ENCODE results near the gene GNPTG. TPM values are rescaled to one million over a fixed set of nuclear protein-coding genes. Genes with fewer than 3 reads are reported as not detected.
A peak's percentile ranks its signal among the peaks of the same experiment; 100 is the strongest.

Gene GNPTG
- total and polyA plus RNA-seq, 9 donors, result 37.6 to 46.8 (median 40.3) TPM

DNA sequence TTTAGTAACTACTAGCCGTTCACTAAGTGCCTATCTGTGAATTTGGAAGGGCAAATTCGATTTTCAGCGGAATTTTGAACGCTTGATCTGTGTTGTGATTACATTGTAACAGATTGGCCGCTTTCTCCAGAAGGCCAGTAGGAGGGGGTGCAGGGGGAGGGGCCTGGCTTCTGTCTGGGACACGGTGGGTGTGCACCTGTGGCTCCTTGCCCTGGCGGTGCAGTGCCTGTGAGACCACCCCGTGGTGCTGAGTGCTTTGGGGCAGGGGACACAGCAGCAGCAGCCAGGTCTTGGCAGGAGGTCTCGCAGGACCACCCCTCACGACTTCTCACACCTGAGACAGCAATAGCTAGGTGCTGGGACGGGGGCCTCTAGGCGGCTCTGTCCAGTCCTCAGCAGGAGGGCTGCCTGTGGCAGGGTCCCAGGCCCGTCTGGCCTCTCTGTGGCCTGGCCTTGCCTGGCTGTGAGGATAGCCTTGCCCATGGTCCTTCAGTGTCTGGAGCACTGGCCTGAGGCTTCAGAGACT lies 40.5 kb upstream of the GNPTG start:
- WGBS (ENCODE audit: insufficient coverage), result 15% methylated on average over 12 of the region's 13 CpGs
- peaks cover 31% of the 10 kb centered on the region for H3K4me1 ChIP-seq (ENCODE audit: control insufficient read depth, insufficient read depth, low read length)
- H3K4me3 ChIP-seq (ENCODE audit: low read length), result peak overlapping the region; percentile 80
- H3K27ac ChIP-seq (ENCODE audit: low read length), result no peak overlapping the region
- H3K36me3 ChIP-seq (ENCODE audit: control insufficient read depth, insufficient read depth, low read length), result peaks cover 40% of the 10 kb centered on the region
- no peaks in the 10 kb centered on the region for H3K9me3 ChIP-seq (replicated peaks; ENCODE audit: control insufficient read depth, low read depth, low read length)
- H3K27me3 ChIP-seq (ENCODE audit: control insufficient read depth, insufficient read depth, low read length), result no peaks in the 10 kb centered on the region
- no peak for DNase-seq

DNA sequence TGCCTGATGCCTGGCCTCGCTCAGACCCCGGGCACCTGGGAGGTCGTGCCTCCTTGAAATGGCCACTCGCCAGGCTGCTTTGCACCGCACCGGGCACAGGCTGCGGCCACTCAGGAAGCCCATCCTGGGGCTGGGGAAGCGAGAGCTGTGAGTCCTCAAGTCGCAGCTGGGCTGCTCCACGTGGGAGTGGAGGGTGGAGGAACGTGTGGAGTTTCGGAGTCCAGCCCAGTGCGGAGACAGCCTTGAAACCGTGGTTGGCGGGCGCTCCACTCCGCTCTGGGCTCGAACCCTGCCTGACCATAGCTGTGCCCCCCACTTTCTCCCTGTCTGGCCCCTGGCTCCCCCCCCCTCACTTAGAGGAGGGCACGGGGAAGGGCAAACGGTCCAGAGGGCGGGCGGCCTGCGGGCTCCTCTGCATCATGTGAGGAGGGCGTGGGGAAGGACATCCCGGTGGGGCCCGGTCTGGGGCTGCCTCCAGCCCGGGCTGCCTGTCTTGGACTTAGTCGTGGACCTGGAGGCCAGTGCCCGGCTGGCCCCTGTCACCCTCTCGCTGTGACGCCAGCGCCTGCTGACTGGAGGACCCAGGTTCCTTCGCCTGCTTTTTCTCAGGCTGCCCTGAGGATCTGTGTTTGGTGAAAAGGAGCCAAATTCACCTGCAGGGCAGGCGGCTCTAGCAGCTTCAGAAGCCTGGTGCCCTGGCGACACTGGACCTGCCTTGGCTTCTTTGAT lies 39.8 kb upstream of the GNPTG start:
- Histone ChIP-seq H3K27ac (ENCODE audit: low read length) (peak overlapping the region; percentile 20), H3K9me3 (replicated peaks; ENCODE audit: control insufficient read depth, low read depth, low read length) (no peaks in the 10 kb centered on the region), H3K4me3 (ENCODE audit: low read length) (peak overlapping the region; percentile 80), H3K36me3 (ENCODE audit: control insufficient read depth, insufficient read depth, low read length) (peaks cover 46% of the 10 kb centered on the region), H3K27me3 (ENCODE audit: control insufficient read depth, insufficient read depth, low read length) (no peaks in the 10 kb centered on the region), H3K4me1 (ENCODE audit: control insufficient read depth, insufficient read depth, low read length) (peaks cover 31% of the 10 kb centered on the region)
- 26% methylated on average over 33 of the region's 35 CpGs for WGBS (ENCODE audit: insufficient coverage)
- DNase-seq, result no peak

DNA sequence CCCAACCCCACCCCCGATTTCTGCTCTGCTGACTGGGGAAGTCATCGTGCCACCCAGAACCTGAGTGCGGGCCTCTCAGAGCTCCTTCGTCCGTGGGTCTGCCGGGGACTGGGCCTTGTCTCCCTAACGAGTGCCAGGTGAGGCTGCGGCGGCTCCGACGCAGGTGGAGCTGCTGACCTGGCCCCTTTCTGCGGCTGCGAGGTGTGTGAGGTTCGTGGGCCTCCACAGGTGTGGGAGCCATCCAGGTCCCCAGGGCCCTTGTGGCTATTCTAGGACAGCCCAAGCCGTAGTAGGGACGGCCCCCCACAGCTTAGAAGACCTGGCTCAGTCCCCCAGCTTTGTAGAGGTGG lies 39.3 kb upstream of the GNPTG start:
- no peak for DNase-seq
- Histone ChIP-seq H3K4me1 (ENCODE audit: control insufficient read depth, insufficient read depth, low read length) (peaks cover 31% of the 10 kb centered on the region), H3K4me3 (ENCODE audit: low read length) (no peak overlapping the region), H3K9me3 (replicated peaks; ENCODE audit: control insufficient read depth, low read depth, low read length) (no peaks in the 10 kb centered on the region), H3K27ac (ENCODE audit: low read length) (no peak overlapping the region), H3K36me3 (ENCODE audit: control insufficient read depth, insufficient read depth, low read length) (peaks cover 51% of the 10 kb centered on the region), H3K27me3 (ENCODE audit: control insufficient read depth, insufficient read depth, low read length) (no peaks in the 10 kb centered on the region)
- WGBS (ENCODE audit: insufficient coverage), result 51% methylated on average over 10 of the region's 16 CpGs

DNA sequence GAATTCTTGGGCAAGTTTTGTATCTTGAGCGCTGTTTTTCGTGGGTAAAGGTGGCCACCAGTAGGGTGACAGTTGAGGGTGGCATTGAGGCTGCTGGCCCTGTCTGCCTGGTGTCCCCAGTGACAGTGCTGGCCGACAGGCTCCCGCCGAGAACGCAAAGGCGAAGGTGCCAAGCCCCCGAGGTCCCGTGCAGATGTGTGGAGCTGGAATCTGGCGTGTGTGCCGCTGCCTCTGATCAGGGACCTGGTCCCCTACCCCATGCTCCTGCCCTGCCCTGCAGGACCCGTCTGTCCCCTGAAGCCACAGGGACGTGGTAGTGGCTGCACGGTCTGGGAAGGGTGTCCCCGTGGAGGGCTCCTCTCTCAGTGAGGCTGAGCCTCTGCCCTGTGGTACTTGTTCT lies 38.8 kb upstream of the GNPTG start:
- WGBS (ENCODE audit: insufficient coverage), result 80% methylated on average over 15 of the region's 15 CpGs
- Histone ChIP-seq H3K27me3 (ENCODE audit: control insufficient read depth, insufficient read depth, low read length) (no peaks in the 10 kb centered on the region), H3K4me1 (ENCODE audit: control insufficient read depth, insufficient read depth, low read length) (peaks cover 31% of the 10 kb centered on the region), H3K27ac (ENCODE audit: low read length) (no peak overlapping the region), H3K9me3 (replicated peaks; ENCODE audit: control insufficient read depth, low read depth, low read length) (no peaks in the 10 kb centered on the region), H3K36me3 (ENCODE audit: control insufficient read depth, insufficient read depth, low read length) (peaks cover 56% of the 10 kb centered on the region), H3K4me3 (ENCODE audit: low read length) (no peak overlapping the region)
- no peak for DNase-seq

DNA sequence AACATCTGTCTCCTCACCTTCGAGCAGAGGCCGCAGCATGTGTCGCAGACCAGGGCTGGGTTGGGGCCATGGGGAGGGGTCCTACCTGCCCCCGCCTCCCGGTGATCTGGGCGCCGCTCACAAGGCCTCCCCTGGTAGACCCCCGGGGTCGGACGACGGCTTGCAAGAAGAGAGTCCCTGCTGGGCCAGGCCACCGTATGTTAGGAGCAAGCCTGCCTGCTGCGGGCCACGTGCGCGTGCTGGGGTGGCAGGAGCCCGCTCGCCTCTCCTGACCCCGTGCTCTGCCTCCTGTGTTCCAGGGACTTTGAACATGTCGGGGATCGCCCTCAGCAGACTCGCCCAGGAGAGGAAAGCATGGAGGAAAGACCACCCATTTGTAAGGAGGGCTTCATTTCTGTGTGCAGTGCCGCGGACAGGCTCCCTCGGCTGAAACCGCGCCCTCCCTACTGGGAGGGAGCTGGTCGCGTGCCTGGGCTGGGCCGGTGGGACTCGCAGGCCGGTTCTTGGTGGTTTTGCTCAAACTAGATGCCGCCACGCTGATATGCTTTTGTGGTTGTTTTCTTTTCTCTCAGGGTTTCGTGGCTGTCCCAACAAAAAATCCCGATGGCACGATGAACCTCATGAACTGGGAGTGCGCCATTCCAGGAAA lies 37.9 kb upstream of the GNPTG start:
- Histone ChIP-seq H3K4me3 (ENCODE audit: low read length) (no peak overlapping the region), H3K27ac (ENCODE audit: low read length) (no peak overlapping the region), H3K27me3 (ENCODE audit: control insufficient read depth, insufficient read depth, low read length) (no peaks in the 10 kb centered on the region), H3K36me3 (ENCODE audit: control insufficient read depth, insufficient read depth, low read length) (peaks cover 65% of the 10 kb centered on the region), H3K4me1 (ENCODE audit: control insufficient read depth, insufficient read depth, low read length) (peaks cover 29% of the 10 kb centered on the region), H3K9me3 (replicated peaks; ENCODE audit: control insufficient read depth, low read depth, low read length) (no peaks in the 10 kb centered on the region)
- DNase-seq, result no peak
- WGBS (ENCODE audit: insufficient coverage), result 85% methylated on average over 34 of the region's 38 CpGs

DNA sequence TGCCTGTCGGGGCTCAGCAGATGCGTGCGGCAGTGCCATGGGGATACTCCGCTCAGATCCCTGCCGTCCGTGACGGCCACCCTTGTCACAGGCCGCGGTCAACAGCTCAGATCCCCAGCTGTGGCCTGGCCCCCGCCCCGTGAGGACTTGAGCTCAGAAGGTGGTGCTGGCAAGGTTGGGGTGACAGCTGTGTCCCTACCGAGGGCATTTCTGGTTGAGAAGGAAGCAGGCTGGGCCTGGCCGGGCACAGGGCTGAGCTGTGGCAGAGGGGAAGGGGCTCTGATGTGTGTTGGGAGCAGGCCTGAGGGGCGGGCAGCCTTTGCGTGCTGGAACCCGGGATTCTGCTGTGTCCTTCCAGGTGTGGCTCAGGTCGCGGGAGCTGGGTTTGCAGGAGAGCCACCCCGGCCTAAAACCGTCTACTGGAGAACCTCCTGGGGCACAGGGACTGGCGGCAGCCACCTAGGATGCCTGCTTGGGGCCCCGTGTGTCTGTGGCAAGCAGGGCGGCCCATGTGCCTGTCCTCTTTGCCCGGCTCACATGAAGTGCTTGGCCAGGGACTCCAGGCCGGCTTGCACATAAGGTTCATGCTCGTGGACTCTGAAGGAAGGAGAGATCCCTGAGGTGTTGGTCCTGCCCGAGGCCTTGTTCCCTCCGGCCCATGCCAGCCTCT lies 37.2 kb upstream of the GNPTG start:
- no peaks in the 10 kb centered on the region for H3K9me3 ChIP-seq (replicated peaks; ENCODE audit: control insufficient read depth, low read depth, low read length)
- peaks cover 72% of the 10 kb centered on the region for H3K36me3 ChIP-seq (ENCODE audit: control insufficient read depth, insufficient read depth, low read length)
- DNase-seq, result no peak
- no peak overlapping the region for H3K27ac ChIP-seq (ENCODE audit: low read length)
- 82% methylated on average over 23 of the region's 28 CpGs for WGBS (ENCODE audit: insufficient coverage)
- peaks cover 29% of the 10 kb centered on the region for H3K4me1 ChIP-seq (ENCODE audit: control insufficient read depth, insufficient read depth, low read length)
- H3K27me3 ChIP-seq (ENCODE audit: control insufficient read depth, insufficient read depth, low read length), result no peaks in the 10 kb centered on the region
- H3K4me3 ChIP-seq (ENCODE audit: low read length), result no peak overlapping the region

DNA sequence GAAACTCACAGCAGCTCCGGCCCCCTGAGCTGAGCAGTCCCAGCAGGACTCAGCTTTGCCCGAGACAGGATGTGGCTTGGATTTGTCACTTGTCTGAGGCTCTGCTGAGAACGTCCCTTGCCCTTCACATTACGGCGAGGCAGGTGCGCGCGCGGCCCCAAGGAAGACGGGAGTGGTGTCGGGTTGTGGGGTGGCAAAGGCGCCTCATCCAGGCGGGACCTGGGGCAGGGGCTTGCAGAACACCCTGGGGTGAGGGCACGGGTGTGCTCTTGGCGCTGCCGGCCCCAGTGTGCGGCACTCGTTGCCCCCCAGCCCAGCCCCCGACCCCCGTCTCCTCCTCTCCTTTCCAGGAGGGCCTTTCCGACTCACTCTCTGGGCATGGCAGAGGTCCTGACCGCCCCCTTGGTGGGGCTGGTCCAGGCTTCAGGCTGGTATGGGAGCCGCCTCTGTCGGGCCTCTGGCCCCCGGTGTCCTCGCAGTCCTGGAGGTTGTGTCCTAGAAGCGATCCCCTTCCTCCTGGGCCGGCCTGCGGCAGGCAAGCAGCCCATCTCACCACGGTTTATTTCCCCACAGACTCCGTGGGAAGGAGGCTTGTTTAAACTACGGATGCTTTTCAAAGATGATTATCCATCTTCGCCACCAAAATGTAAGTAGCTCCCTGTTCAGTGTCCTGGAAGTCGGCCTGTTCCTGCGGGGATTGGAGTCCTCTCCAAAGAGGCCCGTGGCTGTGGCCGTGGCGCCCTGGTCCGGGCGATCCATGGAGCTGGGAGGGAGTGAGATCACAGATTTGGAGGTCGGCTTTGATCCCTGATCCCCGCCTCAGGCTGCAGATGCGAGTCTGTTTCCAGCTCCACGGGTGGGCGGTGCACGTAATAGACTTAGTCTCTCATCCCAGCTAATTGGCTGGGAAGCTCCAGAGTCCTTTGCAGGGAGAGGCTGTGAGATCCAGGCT lies 36.4 kb upstream of the GNPTG start:
- Histone ChIP-seq H3K4me1 (ENCODE audit: control insufficient read depth, insufficient read depth, low read length) (peaks cover 27% of the 10 kb centered on the region), H3K9me3 (replicated peaks; ENCODE audit: control insufficient read depth, low read depth, low read length) (no peaks in the 10 kb centered on the region), H3K36me3 (ENCODE audit: control insufficient read depth, insufficient read depth, low read length) (peaks cover 80% of the 10 kb centered on the region), H3K4me3 (ENCODE audit: low read length) (no peak overlapping the region), H3K27ac (ENCODE audit: low read length) (no peak overlapping the region), H3K27me3 (ENCODE audit: control insufficient read depth, insufficient read depth, low read length) (no peaks in the 10 kb centered on the region)
- 82% methylated on average over 40 of the region's 46 CpGs for WGBS (ENCODE audit: insufficient coverage)
- DNase-seq, result no peak

DNA sequence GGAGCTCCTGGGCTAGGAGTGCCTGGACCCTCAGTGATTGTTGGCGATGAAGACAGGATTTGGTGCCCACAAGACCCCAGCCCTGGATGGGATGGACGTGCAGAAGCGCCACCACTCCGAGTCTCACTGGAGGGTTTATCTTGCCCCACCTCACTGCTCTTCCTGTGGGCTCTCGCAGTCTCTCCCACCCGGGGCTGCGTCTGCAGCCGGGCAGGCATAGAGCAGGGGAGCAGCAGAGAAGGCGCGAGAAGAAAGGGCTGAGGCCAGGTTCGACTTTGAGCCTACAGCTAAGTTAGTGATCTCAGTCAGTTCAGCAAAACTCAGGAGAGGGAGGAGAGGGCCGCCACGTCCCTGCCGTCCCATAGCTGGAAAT lies 35.7 kb upstream of the GNPTG start:
- Histone ChIP-seq H3K4me1 (ENCODE audit: control insufficient read depth, insufficient read depth, low read length) (peaks cover 21% of the 10 kb centered on the region), H3K9me3 (replicated peaks; ENCODE audit: control insufficient read depth, low read depth, low read length) (no peaks in the 10 kb centered on the region), H3K4me3 (ENCODE audit: low read length) (no peak overlapping the region), H3K27me3 (ENCODE audit: control insufficient read depth, insufficient read depth, low read length) (no peaks in the 10 kb centered on the region), H3K27ac (ENCODE audit: low read length) (no peak overlapping the region), H3K36me3 (ENCODE audit: control insufficient read depth, insufficient read depth, low read length) (peaks cover 87% of the 10 kb centered on the region)
- 82% methylated on average over 7 of the region's 14 CpGs for WGBS (ENCODE audit: insufficient coverage)
- no peak for DNase-seq

DNA sequence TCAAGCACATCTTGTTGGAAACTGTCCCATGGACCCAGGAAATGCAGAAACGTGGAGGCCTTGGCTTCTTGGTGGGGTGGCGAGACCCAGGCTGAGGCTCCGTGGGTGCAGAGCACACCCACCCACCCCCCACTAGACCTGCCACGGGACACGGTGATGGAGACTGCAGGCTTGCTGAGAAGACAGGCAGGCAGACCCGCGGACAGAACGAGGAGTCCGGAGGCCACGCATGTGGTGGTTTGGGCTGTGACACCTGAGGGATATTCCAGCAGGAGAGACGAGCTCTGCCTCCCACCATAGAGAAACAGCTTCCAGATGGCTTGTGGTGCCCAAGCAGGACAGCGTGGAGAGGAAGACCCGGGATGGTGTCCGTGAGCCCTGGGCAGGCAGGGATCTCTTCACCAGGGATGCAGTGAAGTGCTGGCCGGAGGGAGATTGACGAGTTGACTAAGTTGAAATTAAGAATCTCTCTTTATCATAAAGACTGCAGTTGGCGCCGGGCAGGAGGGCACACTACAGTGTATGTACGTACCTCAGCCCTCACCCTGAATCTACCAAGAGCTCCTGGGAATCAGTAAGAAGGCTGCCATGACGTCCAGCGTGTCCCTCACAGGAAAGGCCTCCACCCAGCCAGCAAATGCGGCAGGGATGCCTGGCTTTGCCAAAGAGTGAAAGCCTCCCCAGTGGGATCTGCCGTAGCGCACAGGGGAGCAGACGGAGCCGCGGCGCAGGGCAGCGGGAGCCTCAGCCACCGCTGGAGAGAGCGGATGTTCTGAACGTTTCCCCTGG lies 34.1 kb upstream of the GNPTG start:
- Histone ChIP-seq H3K27ac (ENCODE audit: low read length) (no peak overlapping the region), H3K27me3 (ENCODE audit: control insufficient read depth, insufficient read depth, low read length) (no peaks in the 10 kb centered on the region), H3K4me3 (ENCODE audit: low read length) (no peak overlapping the region), H3K4me1 (ENCODE audit: control insufficient read depth, insufficient read depth, low read length) (peaks cover 4% of the 10 kb centered on the region), H3K9me3 (replicated peaks; ENCODE audit: control insufficient read depth, low read depth, low read length) (no peaks in the 10 kb centered on the region), H3K36me3 (ENCODE audit: control insufficient read depth, insufficient read depth, low read length) (peaks cover 94% of the 10 kb centered on the region)
- 85% methylated on average over 20 of the region's 32 CpGs for WGBS (ENCODE audit: insufficient coverage)
- no peak for DNase-seq

Measured in muscle of leg (tissue), 11 donors.